GM19452 (cell line): ENCODE measurements around the gene CAPN12.

Source experiments
- ATAC-seq: cut with Tn5 transposase; IDR thresholded peaks from one replicate; pipeline ENCODE4 v1.9.1; 2021; ENCODE audit not compliant: unreplicated experiment

The CAPN12 gene

DNA sequence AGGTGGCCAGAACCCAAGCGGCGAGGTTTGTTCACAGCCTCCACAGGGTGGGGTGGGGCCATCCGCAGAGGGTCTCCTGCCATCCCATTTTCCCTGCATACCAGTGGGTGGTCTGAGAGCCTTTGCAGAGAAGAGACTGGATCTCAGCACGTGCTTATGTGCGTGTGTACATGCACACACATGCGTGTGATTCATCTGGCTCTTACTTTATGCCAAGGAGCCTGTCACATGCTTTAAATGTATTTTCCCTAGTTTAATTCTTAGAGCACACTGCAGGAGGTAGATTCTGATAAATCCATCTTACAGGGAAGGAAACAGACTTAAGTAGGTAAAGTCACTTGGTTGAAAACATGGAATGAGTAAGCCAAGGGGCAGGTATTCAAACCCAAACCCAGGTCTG is 47.1 kb downstream of the CAPN12 start:
- no peak for ATAC-seq

DNA sequence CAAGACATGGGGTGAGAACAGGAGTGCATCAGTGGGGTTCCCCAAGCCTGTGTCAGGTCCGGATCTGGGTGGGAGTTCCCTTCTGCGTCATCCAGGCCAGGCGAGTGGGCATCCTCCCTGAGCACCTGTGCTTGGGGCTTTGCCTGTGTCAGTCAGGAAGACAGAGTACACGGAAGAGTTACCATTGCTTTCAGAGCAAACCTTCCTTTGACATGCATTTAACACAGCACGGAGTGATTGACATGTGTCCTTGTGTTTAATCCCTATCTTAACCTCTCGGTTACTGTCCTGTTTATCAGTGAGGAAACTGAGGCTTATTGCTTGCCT is 47.6 kb downstream of the CAPN12 start:
- ATAC-seq: no peak

DNA sequence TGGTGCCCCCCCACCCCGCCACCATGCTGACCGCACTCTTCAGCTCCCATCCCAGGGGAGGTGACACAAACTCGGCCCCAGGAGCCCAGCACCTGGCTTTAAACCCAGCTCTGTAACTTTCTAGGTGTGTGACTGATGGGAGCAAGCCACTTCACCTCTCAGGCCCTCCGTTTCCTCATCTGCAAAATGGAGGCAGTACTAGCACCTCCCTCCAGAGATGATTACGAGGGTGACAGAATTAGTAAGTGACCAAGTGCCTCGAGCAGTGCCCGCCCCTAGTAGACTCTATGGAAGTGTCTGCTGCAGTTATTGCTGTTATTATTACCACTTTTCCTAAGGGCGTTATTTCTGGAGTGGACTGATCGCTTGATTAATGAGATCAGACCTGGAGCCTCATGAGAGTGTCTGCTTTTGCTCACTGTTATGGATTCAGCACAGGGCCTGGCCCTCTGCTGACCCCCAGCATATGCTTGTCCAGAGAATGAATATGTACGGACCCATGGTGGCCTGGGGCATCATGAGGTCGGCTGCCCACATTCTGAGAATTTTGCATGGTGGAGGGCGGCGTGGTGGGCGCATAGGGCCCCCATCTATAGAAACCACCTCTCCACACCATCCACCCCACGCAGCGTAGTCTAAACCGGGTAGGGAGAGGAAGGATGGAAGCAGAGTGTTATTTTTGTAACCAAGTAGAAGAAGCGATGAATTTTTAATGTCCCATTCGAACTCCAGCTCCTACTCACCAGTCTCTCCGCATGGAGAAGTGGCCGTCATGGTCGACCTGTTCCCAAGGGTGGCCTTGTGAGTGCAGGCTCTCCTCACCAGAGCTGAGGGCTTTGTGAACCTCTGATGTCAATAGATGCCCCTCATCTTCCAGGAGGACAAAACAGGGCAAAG is 48.2 kb downstream of the CAPN12 start:
- ATAC-seq: no peak

DNA sequence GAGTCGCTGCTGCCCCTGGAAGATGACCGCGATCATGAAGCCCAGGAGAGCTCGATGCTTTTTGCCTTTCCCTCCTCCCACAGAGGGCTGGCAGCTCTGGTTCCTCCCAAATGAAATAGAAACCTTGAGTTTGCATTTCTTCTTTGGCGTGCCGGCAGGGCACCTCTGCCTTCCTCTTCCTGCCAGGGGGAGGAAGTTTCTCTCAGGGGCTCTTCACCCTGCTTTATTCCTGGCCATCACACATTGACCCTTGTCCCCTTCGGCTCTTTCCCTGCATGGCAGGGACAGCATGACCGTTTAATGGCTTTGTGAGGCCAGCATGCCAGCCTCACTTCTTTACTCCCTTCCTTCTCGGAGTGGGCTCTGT is 49.0 kb downstream of the CAPN12 start:
- no peak for ATAC-seq

DNA sequence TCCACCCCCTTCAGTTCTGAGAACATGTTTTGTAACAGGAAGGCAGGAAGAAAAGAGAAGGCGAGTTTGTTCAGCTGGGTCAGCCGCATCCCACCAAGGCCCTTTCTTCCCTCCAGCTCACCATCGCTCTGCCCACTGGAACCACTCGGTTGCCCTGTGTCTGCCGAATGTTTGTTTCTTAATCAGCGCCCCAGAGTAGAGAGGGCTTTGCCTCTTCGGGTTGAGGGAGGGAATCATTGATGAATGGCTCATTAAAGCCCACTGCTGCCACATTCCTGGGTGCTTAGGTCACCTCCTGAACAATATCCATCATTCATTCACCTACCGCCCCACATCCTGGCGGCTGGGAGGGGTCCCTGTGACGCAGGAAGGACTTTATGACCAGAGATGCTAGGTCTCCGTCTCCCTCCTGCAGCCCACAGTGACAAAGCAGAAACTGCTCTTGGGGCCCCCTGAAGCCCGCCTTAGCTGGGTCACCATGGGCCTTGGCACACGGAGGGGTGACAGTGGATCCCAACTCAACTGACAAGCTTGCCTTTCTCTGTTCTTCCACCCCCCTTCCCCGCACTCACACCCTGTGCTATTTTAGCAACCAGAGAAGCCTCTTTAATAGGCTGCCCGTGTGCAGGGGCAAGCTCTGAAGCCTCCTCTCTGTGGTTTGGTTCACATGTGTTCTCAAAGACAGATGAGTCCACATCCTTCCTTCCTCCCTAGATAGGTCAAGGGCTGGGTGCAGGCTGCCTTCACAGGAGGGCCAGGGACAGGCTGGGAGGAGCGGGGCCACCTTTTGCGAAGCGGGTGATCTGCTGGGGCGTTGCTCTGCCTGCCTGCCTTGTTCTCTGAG is 50.7 kb downstream of the CAPN12 start:
- peak; percentile 71 for ATAC-seq

DNA sequence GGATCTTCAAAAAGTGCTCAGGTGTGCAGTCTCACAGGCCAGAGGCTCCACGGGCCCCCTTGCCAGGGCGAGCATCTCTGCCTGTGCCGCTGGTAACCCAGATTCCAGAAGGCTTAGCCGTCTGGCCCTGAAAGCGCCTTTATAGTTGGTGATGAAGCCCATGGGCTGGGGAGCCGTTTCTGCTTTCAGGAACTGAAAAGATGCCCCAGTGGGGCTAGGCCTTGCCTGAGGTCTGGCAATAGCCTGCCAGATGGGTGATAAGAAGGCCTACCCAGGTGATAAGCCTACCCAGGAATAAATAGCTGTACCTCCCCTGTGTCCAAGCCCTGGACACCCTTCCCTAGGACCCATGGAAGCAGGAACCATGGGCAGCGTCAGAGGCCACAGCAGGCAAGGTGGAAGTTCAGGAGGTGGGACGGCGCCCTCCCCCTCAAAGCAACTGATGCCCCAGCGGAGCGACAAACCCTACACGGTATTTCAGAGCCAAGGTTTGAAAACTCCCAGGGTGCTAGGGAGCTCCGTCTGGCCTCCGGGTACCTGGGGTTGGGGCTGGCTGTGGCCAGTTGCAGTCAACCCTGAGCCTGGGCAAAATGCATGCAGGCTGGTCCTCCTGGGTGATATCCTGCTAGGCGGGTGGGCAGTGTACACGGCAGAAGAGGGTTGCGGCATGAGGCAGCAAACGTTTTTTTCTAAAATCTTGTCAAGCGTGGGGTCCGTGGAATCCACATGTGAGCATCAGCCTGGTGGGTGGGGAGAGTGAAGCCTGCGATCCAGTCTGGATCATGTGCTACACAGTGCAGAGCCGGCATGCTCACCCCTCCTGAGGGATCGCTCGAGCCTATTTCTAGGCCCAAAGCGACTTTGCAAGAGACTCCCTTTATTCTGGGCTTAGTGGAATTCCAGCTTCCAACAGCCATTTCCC is 51.6 kb downstream of the CAPN12 start:
- no peak for ATAC-seq

DNA sequence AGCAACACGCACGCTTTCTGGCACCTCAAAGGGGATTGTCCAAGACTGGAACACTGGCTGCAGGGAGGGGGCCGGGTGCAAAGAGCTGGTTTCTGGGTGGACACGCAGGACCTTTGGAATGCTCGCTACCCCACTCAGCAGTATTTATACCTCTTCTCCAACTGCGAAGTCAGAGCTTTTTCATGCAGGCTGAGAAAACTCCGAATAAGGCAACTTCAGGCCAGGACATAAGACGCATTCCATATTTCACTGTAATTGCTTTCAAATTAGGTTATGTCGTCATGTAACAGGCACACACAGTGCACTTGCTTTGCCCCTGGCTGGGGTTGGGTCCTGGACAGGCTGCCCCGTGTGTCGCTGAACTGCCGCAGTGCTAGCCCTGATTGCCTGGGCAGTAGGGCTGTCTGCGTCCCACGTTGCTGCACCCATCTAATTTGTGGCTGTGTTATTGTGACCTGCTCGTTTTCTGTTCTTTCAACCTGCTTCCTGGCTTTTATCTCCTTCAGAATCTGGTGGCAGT is 52.3 kb downstream of the CAPN12 start:
- no peak for ATAC-seq

DNA sequence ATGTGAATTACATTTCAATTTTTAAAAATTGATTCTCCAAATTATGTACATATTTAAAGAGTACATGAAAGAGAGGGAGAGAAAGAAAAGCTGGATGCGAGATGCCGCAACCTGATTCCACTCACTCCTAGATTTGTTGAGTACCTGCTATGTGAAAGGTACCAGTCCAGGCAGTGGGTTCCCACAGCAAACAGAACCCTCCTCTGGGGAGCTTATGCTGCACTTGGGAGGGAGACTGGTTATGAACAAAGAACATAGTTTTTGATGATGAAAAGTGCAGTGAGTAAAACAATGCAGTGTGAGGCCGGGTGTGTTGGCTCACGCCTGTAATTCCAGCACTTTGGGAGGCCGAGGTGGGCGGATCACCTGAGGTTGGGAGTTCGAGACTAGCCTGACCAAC is 53.4 kb downstream of the CAPN12 start:
- ATAC-seq: no peak

DNA sequence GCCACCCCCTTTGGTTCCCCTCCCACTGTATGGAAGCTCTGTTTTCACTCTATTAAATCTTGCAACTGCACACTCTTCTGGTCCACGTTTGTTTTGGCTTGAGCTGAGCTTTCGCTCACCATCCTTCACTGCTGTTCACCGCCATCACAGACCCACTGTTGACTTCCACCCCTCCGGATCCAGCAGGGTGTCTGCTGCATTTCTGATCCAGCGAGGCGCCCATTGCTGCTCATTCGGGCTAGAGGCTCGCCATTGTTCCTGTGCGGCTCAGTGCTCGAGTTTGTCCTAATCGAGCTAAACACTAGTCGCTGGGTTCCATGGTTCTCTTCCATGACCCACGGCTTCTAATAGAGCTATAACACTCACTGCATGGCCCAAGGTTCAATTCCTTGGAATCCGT is 54.1 kb downstream of the CAPN12 start:
- no peak for ATAC-seq

DNA sequence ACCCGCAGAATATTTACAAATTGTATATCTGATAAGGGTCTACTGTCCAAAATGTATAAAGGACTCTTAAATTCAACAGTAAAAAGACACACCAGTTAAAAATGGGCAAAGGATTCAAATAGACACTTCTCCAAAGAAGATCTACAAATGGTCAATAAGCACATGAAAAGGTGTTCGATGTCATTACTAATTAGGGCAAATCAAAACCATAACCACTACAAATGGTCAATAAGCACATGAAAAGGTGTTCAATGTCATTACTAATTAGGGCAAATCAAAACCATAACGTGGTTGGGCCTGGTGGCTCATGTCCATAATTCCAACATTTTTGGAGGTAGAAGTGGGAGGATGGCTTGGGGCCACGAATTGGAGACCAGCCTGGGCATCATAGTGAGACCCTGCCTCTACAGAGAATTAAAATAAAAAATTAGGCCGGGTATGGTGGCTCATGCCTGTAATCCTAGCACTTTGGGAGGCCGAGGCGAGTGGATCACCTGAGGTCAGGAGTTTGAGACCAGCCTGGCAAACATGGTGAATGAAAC is 56.4 kb downstream of the CAPN12 start:
- ATAC-seq: no peak

DNA sequence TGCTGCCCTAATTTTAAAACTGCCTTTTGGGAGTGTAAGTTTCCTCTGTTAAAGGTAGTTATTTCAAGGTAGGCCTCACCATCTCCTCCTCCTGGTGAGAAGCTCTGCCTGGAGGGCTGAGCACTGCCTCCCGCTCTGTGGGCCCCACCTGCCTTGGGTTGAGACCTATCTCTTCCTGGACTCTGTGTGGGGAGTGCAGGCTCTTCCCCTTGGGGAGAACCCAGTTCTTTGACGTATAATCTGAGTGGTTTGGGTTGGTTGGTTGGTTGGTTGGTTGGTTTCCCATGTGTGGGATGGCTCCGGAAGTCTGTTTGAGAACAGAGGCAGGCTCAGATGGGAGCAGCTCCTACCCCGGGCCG is 57.8 kb downstream of the CAPN12 start:
- no peak for ATAC-seq

DNA sequence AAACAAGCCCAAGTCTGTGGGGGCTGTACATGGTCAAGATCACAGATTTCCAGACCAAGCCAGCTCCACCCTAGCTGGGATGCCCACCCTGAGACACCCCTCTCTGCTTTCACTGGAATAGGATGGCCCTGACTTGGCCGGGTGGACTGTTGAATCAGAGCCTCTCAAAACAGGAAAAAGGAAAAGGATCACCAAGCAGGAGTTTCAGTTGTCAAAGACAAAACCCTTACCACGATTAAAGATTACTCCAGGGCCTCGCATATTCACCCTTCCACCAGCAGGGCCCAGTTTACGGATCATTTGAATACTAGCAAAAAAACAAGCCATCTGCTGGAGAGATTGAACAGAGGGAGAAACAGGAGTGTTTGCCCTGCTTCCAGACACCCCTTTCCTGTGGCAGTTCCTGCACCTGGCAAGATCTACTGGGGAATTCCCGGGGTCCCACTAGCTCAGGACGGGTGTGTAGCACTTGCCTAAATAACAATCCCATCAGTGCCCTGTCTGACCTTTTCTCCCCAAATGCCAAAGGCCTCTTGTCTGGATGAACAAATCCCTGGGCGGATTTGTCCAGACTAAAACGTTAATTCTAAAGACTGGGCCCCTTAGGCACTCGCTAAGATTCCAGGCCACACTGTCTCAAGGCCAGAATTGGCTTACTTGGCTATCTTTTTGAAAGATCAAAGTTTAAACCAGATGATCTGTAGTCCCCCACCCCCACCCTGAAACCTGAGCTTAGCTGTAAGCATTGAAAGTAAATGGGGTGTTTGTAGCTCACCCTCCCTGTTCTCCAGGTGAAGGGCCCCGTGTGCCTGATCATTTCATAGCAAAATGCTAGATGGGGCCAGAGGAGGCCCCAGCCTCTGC is 58.4 kb downstream of the CAPN12 start:
- no peak for ATAC-seq

DNA sequence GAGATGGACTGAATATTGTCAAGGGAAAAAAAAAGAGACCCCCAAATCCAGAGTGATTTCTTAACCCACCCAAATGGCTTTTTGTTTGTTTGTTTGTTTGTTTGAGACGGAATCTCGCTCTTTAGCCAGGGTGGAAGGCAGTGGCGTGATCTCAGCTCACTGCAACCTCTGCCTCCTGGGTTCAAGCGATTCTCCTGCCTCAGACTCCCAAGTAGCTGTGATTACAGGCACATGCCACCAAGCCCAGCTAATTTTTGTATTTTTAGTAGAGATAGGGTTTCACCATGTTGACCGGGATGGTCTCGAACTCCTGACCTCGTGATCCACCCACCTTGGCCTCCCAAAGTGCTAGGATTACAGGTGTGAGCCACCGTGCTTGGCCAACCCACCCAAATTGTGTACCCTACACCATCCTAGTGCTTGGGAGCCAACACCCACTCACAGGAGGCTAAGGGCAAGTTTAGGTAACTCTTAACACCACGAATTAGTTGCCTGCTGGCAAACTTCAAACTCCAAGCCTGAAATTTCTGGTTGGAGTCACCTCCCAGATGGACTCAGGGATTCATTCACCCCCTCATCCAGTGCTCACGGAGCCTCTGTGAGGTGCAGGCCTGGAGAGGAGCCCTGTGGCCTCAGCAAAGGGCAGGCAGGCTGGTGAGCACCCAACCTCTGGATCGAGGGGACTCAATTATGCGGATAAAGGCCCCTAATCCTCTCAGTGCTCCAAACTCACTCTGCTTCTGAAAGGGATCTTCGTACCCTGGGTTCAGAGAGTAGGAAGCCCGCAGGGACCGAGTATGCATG is 59.2 kb downstream of the CAPN12 start:
- no peak for ATAC-seq

DNA sequence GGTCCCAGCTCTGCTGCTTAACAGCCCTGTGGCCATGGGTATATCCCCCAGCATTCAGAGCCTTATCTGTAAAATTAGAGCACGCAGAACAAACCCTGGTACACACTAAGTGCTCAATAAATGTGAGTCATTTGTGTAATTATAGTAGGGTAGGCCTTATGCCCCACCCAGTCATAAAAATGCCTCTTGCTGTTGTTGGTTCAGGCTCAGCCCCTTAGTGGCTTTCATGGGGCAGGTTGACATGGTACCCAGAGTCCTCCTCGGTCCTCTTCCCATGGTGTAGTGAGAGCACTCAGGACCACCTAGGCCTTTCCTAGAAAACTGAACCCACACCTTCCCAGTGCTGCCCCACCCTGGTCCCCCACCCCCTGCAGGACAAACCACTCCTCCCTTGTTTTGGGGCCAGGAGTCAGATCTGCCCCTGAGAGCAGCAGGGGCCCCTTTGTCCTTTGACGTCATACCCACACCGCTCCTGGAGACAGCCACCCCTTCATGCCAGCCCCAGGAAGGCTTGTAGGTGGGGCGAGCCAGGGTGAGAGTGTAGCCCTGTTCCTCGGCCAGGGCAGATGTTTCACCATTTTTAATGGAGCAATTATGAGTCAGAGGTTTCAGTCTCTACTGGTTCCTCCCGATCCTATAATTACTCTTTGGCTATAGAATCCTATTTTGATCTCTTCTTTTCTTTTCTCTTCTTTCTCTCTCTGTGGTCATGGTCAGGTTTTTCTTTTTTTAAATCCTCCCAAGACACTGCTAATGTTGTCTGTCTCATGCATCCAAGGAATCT is 60.0 kb downstream of the CAPN12 start:
- no peak for ATAC-seq

DNA sequence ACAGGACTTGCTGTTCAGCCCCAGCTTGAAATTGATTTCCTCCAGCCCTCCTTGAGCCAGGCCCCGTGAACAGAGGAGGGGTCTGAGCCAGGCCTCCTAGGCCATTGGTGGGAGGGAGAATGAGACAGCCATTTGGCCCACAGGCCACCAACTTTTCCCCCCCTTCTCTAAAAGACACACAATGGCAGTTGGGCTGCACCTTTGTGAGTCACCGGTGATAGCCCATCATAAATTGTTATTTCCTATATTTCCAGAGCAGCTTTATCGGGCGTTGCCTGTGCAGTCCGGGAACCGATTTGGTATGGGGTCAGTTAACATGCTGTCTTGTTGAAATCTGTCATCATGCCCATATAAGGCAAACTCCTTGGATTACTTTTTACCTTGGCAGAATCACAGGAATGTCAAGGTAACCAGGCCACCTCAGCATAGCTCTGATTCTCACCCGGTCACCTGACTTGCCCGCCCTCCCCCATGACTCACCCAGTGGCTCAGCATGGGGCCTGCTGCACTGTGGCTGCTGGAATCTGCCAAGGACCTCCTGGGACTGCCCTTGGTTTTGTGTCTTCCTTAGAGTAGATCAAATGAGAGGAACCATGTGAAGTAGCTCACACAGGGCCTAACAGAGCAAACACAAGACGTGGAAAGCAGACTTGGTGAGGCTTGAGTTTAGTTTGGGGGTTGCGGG is 60.7 kb downstream of the CAPN12 start:
- no peak for ATAC-seq

DNA sequence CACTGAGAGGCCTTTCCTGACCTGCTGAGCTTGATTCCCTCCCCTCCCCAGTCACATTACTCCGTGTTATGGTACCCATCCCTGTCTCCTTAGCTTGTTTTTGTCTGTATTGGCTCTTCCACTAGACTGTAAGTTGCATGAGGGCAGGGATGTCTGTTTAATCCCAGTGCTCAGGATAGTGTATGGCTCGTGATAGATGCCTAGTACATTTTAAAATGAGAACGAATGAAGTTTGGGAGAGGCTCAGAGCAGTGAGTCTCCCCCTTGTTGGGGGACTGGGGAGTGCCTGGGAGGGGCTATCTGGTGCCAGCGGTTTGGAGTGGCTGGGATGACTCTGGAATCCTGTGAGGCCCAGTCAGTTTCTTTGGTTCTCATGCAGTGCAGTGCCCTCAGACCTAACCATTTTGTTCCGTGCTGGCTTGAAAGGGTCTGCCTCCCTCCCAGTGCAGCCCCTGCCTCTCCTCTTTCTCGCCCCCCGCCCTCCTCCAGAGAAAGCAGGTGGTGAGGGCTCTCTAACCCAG is 61.3 kb downstream of the CAPN12 start:
- ATAC-seq: no peak

DNA sequence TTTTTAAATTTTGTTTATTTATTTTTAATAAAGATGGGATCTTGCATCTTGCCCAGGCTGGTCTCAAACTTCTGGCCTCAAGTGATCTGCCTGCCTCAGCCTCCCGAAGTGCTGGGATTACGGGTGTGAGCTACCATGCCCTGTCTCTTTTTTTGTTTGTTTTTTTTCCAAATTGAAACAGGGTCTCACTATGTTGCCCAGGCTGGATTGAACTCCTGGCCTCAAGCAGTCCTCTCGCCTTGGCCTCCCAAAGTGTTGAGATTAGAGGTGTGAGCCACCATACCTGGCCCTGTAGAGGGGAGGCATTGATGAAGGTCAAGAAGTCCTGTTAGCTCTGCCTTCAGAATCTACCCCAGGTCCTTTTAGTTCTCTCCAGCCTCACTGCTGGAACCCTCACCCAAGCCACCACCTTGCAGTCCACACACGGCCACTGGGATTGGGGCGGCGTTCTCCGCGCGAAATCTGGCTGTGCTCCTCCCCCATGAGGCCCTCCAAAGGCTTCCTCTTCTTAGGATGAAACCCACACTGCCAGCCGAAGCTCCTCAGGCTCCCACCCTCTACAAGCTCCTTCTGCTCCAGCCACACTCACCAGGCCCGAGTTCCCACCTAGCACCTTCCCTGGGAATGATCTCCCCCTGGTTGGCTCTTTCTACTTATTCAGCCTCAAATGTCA is 61.9 kb downstream of the CAPN12 start:
- no peak for ATAC-seq
